Thoracic aorta (tissue), 2 donors: ENCODE measurements around the gene GNB1L. TPM values are rescaled to one million over a fixed set of nuclear protein-coding genes. Genes with fewer than 3 reads are reported as not detected.

Experiments used
- ATAC-seq: fragments of 150-250 bp; one replicate; pipeline ENCODE4 v1.8.0; 2017; ENCODE audit warnings: low read depth; ENCODE audit not compliant: insufficient number of reproducible peaks, low FRiP score
- DNase-seq: peaks from one replicate; pipeline ENCODE4 v3.0.0-alpha.2; 2020; ENCODE audit warnings: low spot score
- H3K27ac ChIP-seq, 2 donors: fragments of 200-600 bp; sonication (generic); 1 replicate in 1 of 2; 2 replicates in 1 of 2; pipeline ENCODE4 v1.5.1; 2016; ENCODE audit warnings: mild to moderate bottlenecking in 2 of 2, moderate library complexity in 2 of 2
- H3K27me3 ChIP-seq: fragments of 200-600 bp; sonication (generic); replicated peaks from 2 replicates; pipeline ENCODE4 v1.6.0; 2016; ENCODE audit warnings: mild to moderate bottlenecking; ENCODE audit not compliant: insufficient read depth
- H3K36me3 ChIP-seq: fragments of 200-600 bp; sonication (generic); one replicate; pipeline ENCODE4 v1.5.1; 2016
- H3K4me1 ChIP-seq, 2 donors: fragments of 200-600 bp; sonication (generic); 1 replicate in 1 of 2; 2 replicates in 1 of 2; pipeline versions ENCODE4 v1.5.1 to v1.6.0; 2016; ENCODE audit warnings: low read depth in 2 of 2, mild to moderate bottlenecking in 1 of 2; ENCODE audit not compliant: control insufficient read depth in 1 of 2
- H3K4me3 ChIP-seq: fragments of 200-600 bp; sonication (generic); 2 replicates; pipeline ENCODE4 v1.5.1; 2016; ENCODE audit warnings: mild to moderate bottlenecking
- H3K9me3 ChIP-seq: fragments of 200-600 bp; sonication (generic); 2 replicates; pipeline ENCODE4 v1.5.1; 2016
- total RNA-seq, 2 donors: library from RNA; depleted of rRNA; stranded (reverse); fragments of >200 nt; gene quantifications; one replicate each; pipeline versions ENCODE4 v1.1.0 to v1.2.3, GENCODE V29; 2016
- TF ChIP-seq, protein P1 (sequence below): fragments of 200-600 bp; sonication (generic); IDR thresholded peaks from one replicate; pipeline ENCODE4 v1.5.1; 2019; ENCODE audit warnings: antibody characterized with exemption

Gene GNB1L
- total RNA-seq, 2 donors from 2014 or later = 2.3 to 7.7 TPM

DNA sequence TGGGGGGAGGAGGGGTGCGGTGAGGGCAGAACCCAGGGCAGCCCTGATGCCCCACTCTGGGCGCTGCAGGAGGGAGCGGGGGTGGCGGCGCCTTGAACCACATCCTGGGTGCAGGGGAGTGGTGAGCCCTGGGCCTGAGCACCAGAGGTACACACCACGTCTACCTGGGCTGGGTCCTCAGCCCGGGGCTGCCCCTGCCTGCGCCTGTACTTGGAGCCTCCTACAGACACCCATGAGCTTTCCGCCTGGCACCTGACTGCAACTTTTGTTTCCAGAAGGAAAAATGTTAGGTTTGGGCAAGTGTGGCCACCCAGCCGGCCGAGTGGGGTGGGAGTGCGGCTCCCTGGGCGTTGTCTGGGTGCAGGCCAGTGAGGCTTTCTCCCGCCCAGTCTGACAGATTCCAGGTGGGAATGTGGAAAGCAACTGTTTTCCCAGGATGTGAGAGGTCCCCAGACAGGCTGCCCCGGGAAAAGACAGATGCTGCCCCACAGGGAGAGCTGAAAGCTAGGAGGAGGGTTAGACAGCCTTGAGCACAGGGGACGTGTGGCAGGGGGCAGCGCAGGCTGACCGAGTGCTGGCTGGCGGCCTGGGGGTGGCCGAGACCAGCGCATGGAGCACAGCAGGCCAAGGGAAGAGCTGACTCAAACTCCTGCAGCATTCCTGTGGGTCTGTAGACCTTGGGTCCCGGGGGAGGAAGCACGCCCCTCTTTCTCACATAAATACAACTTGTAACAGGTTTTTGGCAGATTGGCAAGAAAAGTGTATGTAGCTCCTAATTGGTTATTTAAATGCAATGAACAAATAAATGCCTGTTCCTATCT, 44.1 kb downstream of the GNB1L start:
- peaks cover 0 to 11% of the 10 kb centered on the region in 2 donors for H3K4me1 ChIP-seq
- no peaks in the 10 kb centered on the region for H3K27me3 ChIP-seq
- H3K4me3 ChIP-seq = no peak overlapping the region
- H3K9me3 ChIP-seq = no peaks in the 10 kb centered on the region
- ATAC-seq = no peak
- no peak overlapping the region for H3K27ac ChIP-seq
- no peak for DNase-seq
- TF ChIP-seq, protein P1, sequence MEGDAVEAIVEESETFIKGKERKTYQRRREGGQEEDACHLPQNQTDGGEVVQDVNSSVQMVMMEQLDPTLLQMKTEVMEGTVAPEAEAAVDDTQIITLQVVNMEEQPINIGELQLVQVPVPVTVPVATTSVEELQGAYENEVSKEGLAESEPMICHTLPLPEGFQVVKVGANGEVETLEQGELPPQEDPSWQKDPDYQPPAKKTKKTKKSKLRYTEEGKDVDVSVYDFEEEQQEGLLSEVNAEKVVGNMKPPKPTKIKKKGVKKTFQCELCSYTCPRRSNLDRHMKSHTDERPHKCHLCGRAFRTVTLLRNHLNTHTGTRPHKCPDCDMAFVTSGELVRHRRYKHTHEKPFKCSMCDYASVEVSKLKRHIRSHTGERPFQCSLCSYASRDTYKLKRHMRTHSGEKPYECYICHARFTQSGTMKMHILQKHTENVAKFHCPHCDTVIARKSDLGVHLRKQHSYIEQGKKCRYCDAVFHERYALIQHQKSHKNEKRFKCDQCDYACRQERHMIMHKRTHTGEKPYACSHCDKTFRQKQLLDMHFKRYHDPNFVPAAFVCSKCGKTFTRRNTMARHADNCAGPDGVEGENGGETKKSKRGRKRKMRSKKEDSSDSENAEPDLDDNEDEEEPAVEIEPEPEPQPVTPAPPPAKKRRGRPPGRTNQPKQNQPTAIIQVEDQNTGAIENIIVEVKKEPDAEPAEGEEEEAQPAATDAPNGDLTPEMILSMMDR = no peak
- H3K36me3 ChIP-seq = no peaks in the 10 kb centered on the region

DNA sequence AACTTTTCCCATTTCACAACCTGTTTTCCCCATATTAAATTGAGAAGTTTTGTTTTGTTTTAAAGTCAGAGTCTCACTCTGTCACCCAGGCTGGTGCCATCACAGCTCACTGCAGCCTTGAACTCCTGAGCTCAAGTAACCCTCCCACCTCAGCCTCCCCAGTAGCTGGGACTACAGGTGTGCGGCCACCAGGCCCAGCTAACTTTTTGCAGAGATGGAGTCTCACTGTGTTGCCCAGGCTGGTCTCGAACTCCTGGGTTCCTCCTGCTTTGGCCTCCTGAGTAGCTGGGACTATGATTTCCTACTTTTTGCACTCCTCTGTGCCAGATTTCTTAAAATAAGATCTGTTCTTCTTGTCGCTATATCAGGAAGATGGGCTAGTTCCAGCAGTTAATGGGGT, 44.9 kb downstream of the GNB1L start:
- no peak for DNase-seq

DNA sequence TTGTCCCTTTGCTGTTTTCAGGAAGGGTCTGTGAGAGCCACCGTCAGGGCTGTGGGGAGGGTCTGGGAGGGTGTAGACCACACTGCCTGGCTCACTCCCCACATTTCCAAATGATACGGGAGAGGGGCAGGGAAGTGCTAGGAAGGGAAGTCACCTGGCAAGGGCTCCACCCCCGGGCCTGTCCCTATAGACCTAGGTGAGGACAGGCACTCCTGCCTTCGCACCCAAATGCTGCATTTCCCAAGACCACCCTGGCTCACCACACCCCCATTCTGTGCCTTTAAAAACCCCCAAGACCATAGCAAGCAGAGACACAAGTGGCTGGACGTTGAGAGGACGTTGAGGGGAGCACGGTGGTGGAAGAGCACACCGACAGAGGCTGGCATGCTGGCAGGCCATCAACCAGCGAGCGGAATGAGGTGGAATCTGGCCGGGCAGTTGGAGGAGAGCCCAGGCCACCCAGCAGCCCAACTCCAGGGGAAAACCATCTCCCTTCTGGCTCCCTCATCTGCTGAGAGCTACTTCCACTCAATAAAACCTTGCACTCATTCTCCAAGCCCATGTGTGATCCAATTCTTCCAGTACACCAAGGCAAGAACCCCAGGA, 45.7 kb downstream of the GNB1L start:
- DNase-seq (no peak), ATAC-seq (no peak)
- TF ChIP-seq, protein P1 = no peak

More for the DNA sequence above, 44.9 kb downstream of the GNB1L start:
- Histone ChIP-seq H3K27ac (no peak overlapping the region), H3K9me3 (no peaks in the 10 kb centered on the region), H3K36me3 (no peaks in the 10 kb centered on the region), H3K27me3 (no peaks in the 10 kb centered on the region), H3K4me1 (peaks cover 0 to 11% of the 10 kb centered on the region in 2 donors), H3K4me3 (no peak overlapping the region)
- no peak for ATAC-seq
- TF ChIP-seq, protein P1 = no peak

DNA sequence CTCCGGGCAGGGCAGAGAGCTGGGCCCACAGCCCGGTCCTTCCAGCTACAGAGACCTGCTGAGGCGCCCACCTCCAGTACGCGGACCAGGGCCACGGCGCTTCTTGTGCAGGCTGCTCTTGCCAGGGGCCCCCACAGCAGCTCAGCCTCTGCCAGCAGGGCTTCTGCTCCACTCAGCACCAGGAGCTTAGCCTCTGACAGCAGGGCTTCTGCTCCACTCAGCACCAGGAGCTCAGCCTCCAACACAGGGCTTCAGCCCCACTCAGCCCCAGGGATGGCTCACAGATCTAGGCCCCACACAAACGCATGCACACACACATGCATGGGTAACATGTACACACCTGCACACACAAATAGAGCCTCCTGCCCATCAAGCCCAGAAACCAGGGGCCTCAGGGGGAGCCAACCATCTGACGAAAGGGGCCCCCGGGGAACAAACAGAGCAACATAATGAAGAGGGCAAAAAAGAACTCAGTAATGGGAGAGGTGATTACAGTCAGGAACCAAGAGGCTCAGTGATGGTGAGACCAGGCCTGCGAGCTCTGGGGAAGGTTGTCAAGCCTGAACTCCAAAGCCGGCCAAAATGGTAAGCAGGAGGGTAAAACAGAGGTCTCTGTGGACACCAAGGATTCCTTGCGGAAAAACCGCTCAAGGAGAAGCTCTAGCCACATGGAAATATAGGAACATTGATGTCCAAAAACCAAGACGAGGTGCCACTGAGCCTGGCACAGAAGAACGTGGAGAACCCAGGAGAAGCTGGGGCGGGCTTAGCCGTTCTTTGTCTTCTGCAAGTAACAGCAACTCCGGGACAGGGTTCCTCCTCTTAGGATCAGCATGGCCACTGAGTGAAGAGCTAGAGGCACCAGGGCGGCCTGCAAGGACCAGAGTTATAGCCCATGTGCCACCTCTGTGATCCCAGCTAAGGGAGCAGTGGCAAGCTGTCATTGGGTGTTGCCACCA, 46.5 kb downstream of the GNB1L start:
- no peak overlapping the region for H3K27ac ChIP-seq
- no peaks in the 10 kb centered on the region for H3K36me3 ChIP-seq
- H3K4me1 ChIP-seq = peaks cover 0 to 11% of the 10 kb centered on the region in 2 donors
- TF ChIP-seq, protein P1 = no peak
- no peak overlapping the region for H3K4me3 ChIP-seq
- ATAC-seq = no peak
- DNase-seq = no peak
- no peaks in the 10 kb centered on the region for H3K27me3 ChIP-seq
- no peaks in the 10 kb centered on the region for H3K9me3 ChIP-seq

More for the DNA sequence above, 45.7 kb downstream of the GNB1L start:
- no peaks in the 10 kb centered on the region for H3K36me3 ChIP-seq
- no peak overlapping the region for H3K27ac ChIP-seq
- no peak overlapping the region for H3K4me3 ChIP-seq
- H3K9me3 ChIP-seq = no peaks in the 10 kb centered on the region
- H3K27me3 ChIP-seq = no peaks in the 10 kb centered on the region
- peaks cover 0 to 11% of the 10 kb centered on the region in 2 donors for H3K4me1 ChIP-seq
